Stimulated activated CD4-positive, alpha-beta T cell treated with anti-CD3 and anti-CD28 coated beads, Interleukin-1b, Interleukin-23, amount 100 ng/mL, for 1 hour (primary cell): ENCODE data around the gene OOSP2.

Experiments
- DNase-seq, 2 donors: peaks; one replicate each; pipeline ENCODE4 v3.0.0-alpha.2; 2020; ENCODE audit warnings: low read depth in 2 of 2

The OOSP2 gene

DNA sequence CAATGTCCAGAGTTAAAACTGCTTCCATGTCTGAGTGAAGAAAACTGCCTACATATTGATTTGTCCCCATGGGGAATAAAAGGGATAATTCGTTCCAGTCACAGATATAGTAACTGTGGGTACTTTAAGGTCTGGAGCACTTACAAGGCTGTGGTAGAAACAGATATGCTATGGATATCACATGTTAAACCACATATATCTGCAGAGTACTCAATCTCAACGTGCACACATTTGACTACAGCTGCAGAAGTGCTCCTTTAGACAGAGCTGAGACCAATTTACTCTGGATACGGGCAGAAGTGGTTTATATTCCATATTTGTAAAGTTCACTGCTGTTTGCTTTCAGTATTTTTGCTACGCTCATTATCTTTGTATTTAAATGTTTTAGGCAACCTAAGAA is 38.5 kb downstream of the OOSP2 start:
- DNase-seq: no peak

DNA sequence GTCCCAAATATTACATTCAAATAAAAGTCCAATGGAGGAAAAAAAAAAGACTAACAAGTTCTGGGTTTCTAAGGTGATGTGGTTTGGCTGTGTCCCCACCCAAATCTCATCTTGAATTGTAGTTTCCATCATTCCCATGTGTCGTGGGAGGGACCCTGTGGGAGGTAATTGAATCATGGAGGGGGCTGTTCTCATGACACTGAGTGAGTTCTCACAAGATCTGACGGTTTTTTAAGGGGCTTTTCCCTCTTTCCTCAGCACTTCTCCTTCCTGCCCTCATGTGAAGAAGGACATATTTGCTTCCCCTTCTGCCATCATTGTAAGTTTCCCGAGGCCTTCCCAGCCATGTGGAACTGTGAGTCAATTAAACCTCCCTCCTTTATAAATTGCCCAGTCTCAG is 40.3 kb downstream of the OOSP2 start:
- DNase-seq: no peak

- no peak for DNase-seq
Observed at GRCh38 chr11:60084631-60085273, 44.5 kb downstream of the OOSP2 start.

DNA sequence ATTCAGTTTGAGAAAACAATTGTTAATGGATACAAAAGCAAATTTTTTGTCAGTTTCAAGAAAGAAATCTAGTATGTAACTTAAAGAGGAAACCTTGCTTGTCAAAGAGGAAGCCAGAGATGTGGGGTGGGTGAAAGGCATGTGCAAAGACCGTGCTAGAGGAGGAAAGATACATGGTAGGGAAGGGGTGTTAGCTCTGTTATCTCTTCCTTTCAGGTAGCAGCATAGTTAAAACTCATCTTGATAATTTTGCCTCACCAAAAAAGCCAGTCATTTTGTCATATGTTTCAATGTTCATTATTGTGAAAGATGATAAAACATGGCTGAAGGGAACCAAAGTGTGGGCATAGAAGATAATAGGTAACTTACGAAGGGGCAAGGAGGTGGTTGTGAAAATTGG is 45.7 kb downstream of the OOSP2 start:
- DNase-seq: no peak

GRCh38 chr11:60087239-60087638 is 47.0 kb downstream of the OOSP2 start:
- DNase-seq: no peak

DNA sequence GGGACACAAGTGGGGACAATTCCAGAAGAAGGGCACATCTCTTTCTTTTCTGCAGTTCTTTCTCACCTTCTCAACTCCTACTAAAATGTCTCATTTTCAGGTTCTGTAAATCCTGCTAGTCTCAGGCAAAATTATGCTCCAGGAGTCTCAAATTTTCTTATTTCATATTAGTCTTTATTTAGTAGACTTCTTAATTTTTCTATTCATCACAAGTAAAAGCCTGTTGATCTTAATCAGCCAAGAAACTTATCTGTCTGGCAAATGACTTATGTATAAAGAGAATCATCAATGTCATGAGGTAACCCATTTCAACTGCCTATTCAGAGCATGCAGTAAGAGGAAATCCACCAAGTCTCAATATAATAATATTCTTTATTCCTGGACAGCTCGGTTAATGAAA is 48.2 kb downstream of the OOSP2 start, which contains the start of gene MS4A2:
MS4A2 (plus strand) TSS at position 301 of the 400 bp plus-strand sequence. CDS start 102 bp downstream, outside the sequence.
- no peak for DNase-seq

DNA sequence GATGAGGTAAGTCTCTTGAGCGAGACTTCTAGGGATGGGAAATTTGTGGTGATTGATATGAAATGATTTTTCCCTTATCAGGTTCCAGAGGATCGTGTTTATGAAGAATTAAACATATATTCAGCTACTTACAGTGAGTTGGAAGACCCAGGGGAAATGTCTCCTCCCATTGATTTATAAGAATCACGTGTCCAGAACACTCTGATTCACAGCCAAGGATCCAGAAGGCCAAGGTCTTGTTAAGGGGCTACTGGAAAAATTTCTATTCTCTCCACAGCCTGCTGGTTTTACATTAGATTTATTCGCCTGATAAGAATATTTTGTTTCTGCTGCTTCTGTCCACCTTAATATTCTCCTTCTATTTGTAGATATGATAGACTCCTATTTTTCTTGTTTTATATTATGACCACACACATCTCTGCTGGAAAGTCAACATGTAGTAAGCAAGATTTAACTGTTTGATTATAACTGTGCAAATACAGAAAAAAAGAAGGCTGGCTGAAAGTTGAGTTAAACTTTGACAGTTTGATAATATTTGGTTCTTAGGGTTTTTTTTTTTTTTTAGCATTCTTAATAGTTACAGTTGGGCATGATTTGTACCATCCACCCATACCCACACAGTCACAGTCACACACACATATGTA is 55.4 kb downstream of the OOSP2 start:
- no peak for DNase-seq

DNA sequence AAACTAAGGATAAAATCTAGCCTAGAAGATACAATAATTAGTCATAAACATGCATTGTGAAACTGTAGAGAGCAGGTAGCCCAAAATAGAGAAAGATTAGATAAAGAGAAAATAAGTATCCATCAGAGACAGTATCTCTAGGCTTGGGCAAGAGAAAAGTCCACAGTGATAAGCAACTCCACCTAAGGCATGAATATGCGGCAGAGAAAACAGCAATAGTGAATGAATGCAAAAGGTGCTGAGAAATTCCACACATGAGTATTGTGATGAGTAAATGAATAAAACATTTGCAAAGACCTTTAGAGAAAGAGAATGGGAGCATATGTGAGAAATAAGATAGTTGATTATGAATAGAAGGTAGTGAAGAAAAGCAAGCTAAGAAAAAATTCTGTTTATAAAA is 57.0 kb downstream of the OOSP2 start:
- no peak for DNase-seq
